Hypothalamus (tissue), 51 donors: Measurements from ENCODE around the gene FBXO45.
"Not testable (repeated sequence)": the region's sequence is repeated elsewhere in the genome, so short reads cannot be mapped to it uniquely, and the experiment has no call there.

Experiments
- DNase-seq, 51 donors: peaks; one replicate each; lab custom pipeline; 2025; lab: John Stamatoyannopoulos, UW

The FBXO45 gene

GRCh38 chr3:196615234-196615633 lies 46.8 kb downstream of the FBXO45 start:
- DNase-seq, result not testable (repeated sequence)

GRCh38 chr3:196617256-196617655 lies 48.8 kb downstream of the FBXO45 start:
- no peak for DNase-seq

- DNase-seq, result no peak
Observed at GRCh38 chr3:196619223-196619622, 50.8 kb downstream of the FBXO45 start.

- not testable (repeated sequence) for DNase-seq
Observed at GRCh38 chr3:196619627-196620026, 51.2 kb downstream of the FBXO45 start.

GRCh38 chr3:196620161-196620604 lies 51.7 kb downstream of the FBXO45 start:
- peak in 1 of 51 donors; percentile 24 for DNase-seq

- DNase-seq, result no peak
Observed at GRCh38 chr3:196620684-196621083, 52.2 kb downstream of the FBXO45 start.

- DNase-seq, result no peak
Observed at GRCh38 chr3:196621611-196622010, 53.2 kb downstream of the FBXO45 start.

- DNase-seq, result peak in 1 of 51 donors; percentile 28
Observed at GRCh38 chr3:196624067-196624790, 55.8 kb downstream of the FBXO45 start.

- peak in 5 of 51 donors; percentile 16 to 44 (median 27) for DNase-seq
Observed at GRCh38 chr3:196624907-196625306, 56.4 kb downstream of the FBXO45 start.

- no peak for DNase-seq
Observed at GRCh38 chr3:196625331-196625730, 56.9 kb downstream of the FBXO45 start.

- no peak for DNase-seq
Observed at GRCh38 chr3:196627918-196628231, 59.4 kb downstream of the FBXO45 start.

GRCh38 chr3:196629228-196629627 lies 60.8 kb downstream of the FBXO45 start:
- DNase-seq, result no peak

GRCh38 chr3:196631682-196632045 lies 63.2 kb downstream of the FBXO45 start:
- DNase-seq, result peak in 1 of 51 donors; percentile 73

GRCh38 chr3:196632046-196632751 lies 63.7 kb downstream of the FBXO45 start:
- peak in 47 of 51 donors; percentile 38 to 87 (median 73) for DNase-seq

GRCh38 chr3:196633555-196634151 lies 65.2 kb downstream of the FBXO45 start:
- DNase-seq, result no peak

GRCh38 chr3:196634224-196634623 lies 65.8 kb downstream of the FBXO45 start:
- no peak for DNase-seq

- no peak for DNase-seq
Observed at GRCh38 chr3:196634829-196635228, 66.4 kb downstream of the FBXO45 start.

GRCh38 chr3:196636369-196637349 lies 68.2 kb downstream of the FBXO45 start:
- no peak for DNase-seq

GRCh38 chr3:196637941-196638340 lies 69.5 kb downstream of the FBXO45 start:
- not testable (repeated sequence) for DNase-seq
